H1 (cell line): ENCODE results near the gene PTPN3. TPM values are rescaled to one million over a fixed set of nuclear protein-coding genes. Genes with fewer than 3 reads are reported as not detected.

Source experiments
- CTCF ChIA-PET: fragments of 300-600 bp; sonication (Branson Sonifier 250); formaldehyde crosslinking; loops from one replicate; lab custom pipeline; 2021; ENCODE audit not compliant: partially characterized antibody; lab: Charles Lee
- POLR2A ChIA-PET: fragments of 300-600 bp; sonication (Branson Sonifier 250); formaldehyde crosslinking; loops from one replicate; lab custom pipeline; 2021; ENCODE audit warnings: inconsistent platforms; ENCODE audit not compliant: partially characterized antibody; lab: Charles Lee
- DNase-seq, 2 experiments: peaks; one replicate each; pipeline versions ENCODE4 v3.0.0 to v3.0.0-alpha.2; 2010 to 2022; ENCODE audit warnings: low spot score in 2 of 2, low read depth in 1 of 2, mixed read lengths in 1 of 2
- FAIRE-seq: peaks from 2 replicates; lab custom pipeline; 2011; peaks lifted over from hg19 to GRCh38; lab: Jason Lieb, UNC
- H2AFZ ChIP-seq: 2 replicates; pipeline ENCODE4 v1.8.1; 2012; ENCODE audit warnings: low read length, inconsistent platforms
- H2AK5ac ChIP-seq: 2 replicates; pipeline ENCODE4 v1.6.1; 2013; ENCODE audit warnings: low read depth, low read length
- H2BK120ac ChIP-seq: replicated peaks from 2 replicates; pipeline ENCODE3; 2013; ENCODE audit warnings: low read depth, low read length, inconsistent platforms
- H2BK12ac ChIP-seq: 2 replicates; pipeline ENCODE4 v1.6.1; 2013; ENCODE audit warnings: low read depth, low read length
- H2BK15ac ChIP-seq: 2 replicates; pipeline ENCODE4 v1.6.1; 2013; ENCODE audit warnings: low read length
- H2BK20ac ChIP-seq: 2 replicates; pipeline ENCODE4 v1.6.1; 2013; ENCODE audit warnings: low read length
- H2BK5ac ChIP-seq: 2 replicates; pipeline ENCODE4 v1.6.1; 2013; ENCODE audit warnings: low read depth, low read length
- H3K14ac ChIP-seq: 2 replicates; pipeline ENCODE4 v1.6.1; 2013; ENCODE audit warnings: inconsistent platforms; ENCODE audit not compliant: insufficient read length
- H3K18ac ChIP-seq: 2 replicates; pipeline ENCODE4 v1.6.1; 2013; ENCODE audit warnings: low read length; ENCODE audit errors: extremely low read depth
- H3K23ac ChIP-seq: 2 replicates; pipeline ENCODE4 v1.6.1; 2013; ENCODE audit warnings: inconsistent platforms; ENCODE audit not compliant: insufficient read length
- H3K23me2 ChIP-seq: 2 replicates; pipeline ENCODE4 v1.6.1; 2013; ENCODE audit warnings: low read depth, low read length
- H3K27ac ChIP-seq: 2 replicates; pipeline ENCODE4 v1.6.1; 2011; ENCODE audit warnings: low read depth, low read length, inconsistent platforms
- H3K27me3 ChIP-seq, 4 experiments: replicated peaks in 1 of 4; 1 replicate in 1 of 4; 2 replicates in 3 of 4; pipeline versions ENCODE4 v1.6.1 to v1.8.1; 2011 to 2013; ENCODE audit warnings: low read length in 3 of 4, mild to moderate bottlenecking in 3 of 4, inconsistent platforms in 2 of 4, mixed read lengths in 2 of 4, moderate library complexity in 1 of 4; ENCODE audit not compliant: control insufficient read depth in 3 of 4, insufficient read depth in 3 of 4; ENCODE audit errors: extremely low read depth in 1 of 4
- H3K36me3 ChIP-seq, 4 experiments: 2 replicates each; pipeline versions ENCODE4 v1.6.1 to v1.8.1; 2011 to 2013; ENCODE audit warnings: mild to moderate bottlenecking in 4 of 4, low read length in 3 of 4, moderate library complexity in 2 of 4, control low read depth in 1 of 4, inconsistent platforms in 1 of 4; ENCODE audit not compliant: insufficient read depth in 4 of 4, control insufficient read depth in 2 of 4
- H3K4ac ChIP-seq: replicated peaks from 2 replicates; pipeline ENCODE3; 2013; ENCODE audit warnings: low read length, low read depth, mixed read lengths, inconsistent platforms; ENCODE audit not compliant: insufficient read length
- H3K4me1 ChIP-seq, 4 experiments: replicated peaks in 1 of 4; 1 replicate in 1 of 4; 2 replicates in 3 of 4; pipeline versions ENCODE4 v1.6.1 to v1.8.1; 2011 to 2013; ENCODE audit warnings: low read length in 3 of 4, inconsistent platforms in 2 of 4, mixed read lengths in 1 of 4; ENCODE audit not compliant: insufficient read depth in 4 of 4, control insufficient read depth in 3 of 4
- H3K4me2 ChIP-seq, 2 experiments: 2 replicates each; pipeline versions ENCODE4 v1.6.1 to v1.8.1; 2011 to 2013; ENCODE audit warnings: low read depth in 2 of 2, low read length in 2 of 2, control low read depth in 1 of 2, inconsistent platforms in 1 of 2, mild to moderate bottlenecking in 1 of 2; ENCODE audit not compliant: insufficient read depth in 1 of 2
- H3K4me3 ChIP-seq, 4 experiments: fragments of 200-600, 300-600 bp in 1 of 4; sonication (generic), shearing (Covaris generic), sonication (Bioruptor Twin) in 1 of 4; 2 replicates each; pipeline versions ENCODE4 v1.5.1 to v1.8.1; 2011 to 2016; ENCODE audit warnings: low read length in 4 of 4, low read depth in 3 of 4, control low read depth in 2 of 4, inconsistent platforms in 2 of 4, mild to moderate bottlenecking in 2 of 4, mixed read lengths in 1 of 4, moderate library complexity in 1 of 4; ENCODE audit not compliant: insufficient read depth in 2 of 4; ENCODE audit errors: extremely low read depth in 1 of 4
- H3K56ac ChIP-seq: replicated peaks from 2 replicates; pipeline ENCODE3; 2013; ENCODE audit warnings: low read depth, mild to moderate bottlenecking, mixed read lengths, low read length, inconsistent platforms; ENCODE audit not compliant: insufficient read length
- H3K79me1 ChIP-seq: 2 replicates; pipeline ENCODE4 v1.6.1; 2013; ENCODE audit warnings: low read depth, low read length, control low read depth
- H3K79me2 ChIP-seq, 2 experiments: 2 replicates each; pipeline versions ENCODE4 v1.6.1 to v1.8.1; 2012 to 2013; ENCODE audit warnings: low read length in 2 of 2, mild to moderate bottlenecking in 2 of 2, inconsistent platforms in 1 of 2; ENCODE audit not compliant: insufficient read depth in 2 of 2, control insufficient read depth in 1 of 2
- H3K9ac ChIP-seq, 4 experiments: replicated peaks in 1 of 4; 1 replicate in 1 of 4; 2 replicates in 3 of 4; pipeline versions ENCODE4 v1.6.1 to v1.8.1; 2011 to 2013; ENCODE audit warnings: low read depth in 3 of 4, low read length in 3 of 4, control low read depth in 2 of 4, mild to moderate bottlenecking in 2 of 4, moderate library complexity in 2 of 4, inconsistent platforms in 1 of 4; ENCODE audit errors: extremely low read depth in 1 of 4
- H3K9me3 ChIP-seq, 2 experiments: 2 replicates each; pipeline versions ENCODE4 v1.6.1 to v1.8.1; 2012 to 2013; ENCODE audit warnings: mild to moderate bottlenecking in 2 of 2, moderate library complexity in 2 of 2, control low read depth in 1 of 2, inconsistent platforms in 1 of 2, low read depth in 1 of 2, low read length in 1 of 2, mixed read lengths in 1 of 2; ENCODE audit not compliant: insufficient read depth in 2 of 2
- H4K20me1 ChIP-seq, 2 experiments: replicated peaks in 1 of 2; 2 replicates each; pipeline versions ENCODE3 to v1.8.1; 2011 to 2013; ENCODE audit warnings: inconsistent platforms in 2 of 2, low read length in 2 of 2, mild to moderate bottlenecking in 1 of 2; ENCODE audit not compliant: insufficient read depth in 2 of 2, control insufficient read depth in 1 of 2
- H4K5ac ChIP-seq: 2 replicates; pipeline ENCODE4 v1.6.1; 2013; ENCODE audit warnings: low read length, low read depth, mixed read lengths, inconsistent platforms; ENCODE audit not compliant: insufficient read length
- H4K8ac ChIP-seq: 2 replicates; pipeline ENCODE4 v1.8.0; 2013; ENCODE audit warnings: mild to moderate bottlenecking, moderate library complexity, low read length, inconsistent platforms; ENCODE audit not compliant: insufficient read depth; ENCODE audit errors: extremely low read depth
- H4K91ac ChIP-seq: replicated peaks from 2 replicates; pipeline ENCODE3; 2013; ENCODE audit warnings: low read length, mixed read lengths, inconsistent platforms; ENCODE audit not compliant: insufficient read length
- FOSL1 ChIP-seq: IDR thresholded peaks from 2 replicates; pipeline ENCODE4 v1.6.1; 2011; ENCODE audit warnings: mild to moderate bottlenecking, low read depth, low read length, moderate library complexity; ENCODE audit not compliant: insufficient read depth
- HDAC2 ChIP-seq, 2 experiments: fragments of 300-600 bp in 1 of 2; sonication (generic) in 1 of 2; IDR thresholded peaks; 2 replicates each; pipeline ENCODE4 v1.6.1; 2011 to 2012; ENCODE audit warnings: low read depth in 2 of 2, low read length in 2 of 2, mild to moderate bottlenecking in 2 of 2, moderate library complexity in 2 of 2, borderline replicate concordance in 1 of 2, inconsistent platforms in 1 of 2
- HDAC6 ChIP-seq: IDR thresholded peaks from one replicate; pipeline ENCODE4 v1.7.1; 2012; ENCODE audit warnings: low read depth, mild to moderate bottlenecking, inconsistent platforms, low read length, moderate library complexity
- KDM1A ChIP-seq: fragments of 200-600, 300-600 bp; sonication (generic); IDR thresholded peaks from 2 replicates; pipeline ENCODE4 v1.7.1; 2016; ENCODE audit warnings: mild to moderate bottlenecking, low read length, borderline replicate concordance
- SIN3A ChIP-seq, 2 experiments: IDR thresholded peaks in 1 of 2; conservative IDR thresholded peaks in 1 of 2; 2 replicates each; pipeline ENCODE4 v1.6.1; 2011 to 2012; ENCODE audit warnings: low read length in 2 of 2, improper control_type of control experiment in 1 of 2, low read depth in 1 of 2, mild to moderate bottlenecking in 1 of 2
- SIRT6 ChIP-seq: IDR thresholded peaks from one replicate; pipeline ENCODE4 v1.7.1; 2012; ENCODE audit warnings: low read length, inconsistent platforms
- WGBS, 2 experiments: shearing (Covaris generic) in 1 of 2; methylation state at CpG; one replicate each; pipeline versions ENCODE4 v1.1.6 to v1.1.7; 2013 to 2015; ENCODE audit warnings: low lambda C conversion rate in 2 of 2, mixed read lengths in 2 of 2, inconsistent platforms in 1 of 2, low coverage in 1 of 2, missing lambda C conversion rate in 1 of 2; ENCODE audit not compliant: insufficient replicate concordance in 2 of 2, insufficient coverage in 1 of 2, insufficient read length in 1 of 2; ENCODE audit errors: extremely low coverage in 1 of 2, missing lambda C conversion rate in 1 of 2; 5-methylcytosine and 5-hydroxymethylcytosine counted together
- polyA plus RNA-seq, 7 experiments: library from polyadenylated mRNA; depleted of rRNA in 3 of 7; stranded (reverse) in 5 of 7; unstranded in 2 of 7; fragments of >200 nt in 5 of 7; fragments of 200-250 nt in 2 of 7; gene quantifications; 1 replicate in 5 of 7; 2 replicates in 1 of 7; 4 replicates in 1 of 7; pipeline versions ENCODE4 v1.2.1 to v1.2.3, GENCODE V29; 2011 to 2013; ENCODE audit warnings: missing spikeins in 2 of 7, mixed read lengths in 2 of 7
- total RNA-seq: library from RNA; stranded (reverse); fragmentation: NEBNext Ultra II Directional; extraction: Animal tissue kit (Norgen Biotek cat#: 25700); gene quantifications from 2 replicates; pipeline ENCODE4 v1.2.1, GENCODE V29; 2021

Gene PTPN3
- total and polyA plus RNA-seq, 2 of the 8 experiments (the other 6 are each of a cell fraction or from before 2014, with no cell fraction given) = 2.9 to 3.7 TPM

- Histone ChIP-seq H3K56ac (no peak overlapping the region), H3K4me2 (no peak overlapping the region), H4K20me1 (no peaks in the 10 kb centered on the region), H3K27ac (no peak overlapping the region), H3K9ac (no peak overlapping the region), H4K91ac (no peak overlapping the region), H3K36me3 (no peaks in the 10 kb centered on the region), H4K8ac (no peak overlapping the region), H2BK12ac (no peak overlapping the region), H4K5ac (no peak overlapping the region), H3K9me3 (no peaks in the 10 kb centered on the region), H3K4me3 (no peak overlapping the region), H3K18ac (no peak overlapping the region), H3K23me2 (no peaks in the 10 kb centered on the region; the same call in 1 of the 2 replicates), H3K79me2 (no peaks in the 10 kb centered on the region), H2BK15ac (no peak overlapping the region), H2AK5ac (no peak overlapping the region), H3K23ac (no peak overlapping the region), H3K4ac (no peak overlapping the region), H2BK20ac (no peak overlapping the region), H2AFZ (no peak overlapping the region), H3K79me1 (no peaks in the 10 kb centered on the region), H2BK5ac (no peak overlapping the region), H3K4me1 (no peaks in the 10 kb centered on the region; a peak in 2 of 7 replicates), H2BK120ac (no peak overlapping the region), H3K27me3 (no peaks in the 10 kb centered on the region), H3K14ac (no peak overlapping the region)
- ChIA-PET POLR2A (no interaction called here), CTCF (interaction anchor here (1.4 kb wide), 1 partner anchor 26 kb away, joined by 6 read pairs; no protein-coding TSS in a partner anchor)
- no peak for DNase-seq
- WGBS, 2 experiments = 93% methylated on average over 1 of the region's 1 CpG; no CpG with 5 or more reads in 1 of the 2 experiments
- no peak for TF ChIP-seq KDM1A
- no peak for TF ChIP-seq HDAC6
- no peak for TF ChIP-seq FOSL1
- TF ChIP-seq SIN3A (conservative IDR thresholded peaks at IDR 0.05 in 1 of 2, IDR thresholded peaks at IDR 0.05 in 1 of 2; ENCODE audit: low read depth in 1 of 2, low read length in 2 of 2) = no peak
- TF ChIP-seq SIRT6 = no peak
- TF ChIP-seq HDAC2 (IDR thresholded peaks at IDR 0.05; ENCODE audit: borderline replicate concordance in 1 of 2, low read depth in 2 of 2, low read length in 2 of 2) = no peak
- FAIRE-seq = no peak
Measured at GRCh38 chr9:109371374-109371773, 126.7 kb downstream of the PTPN3 start.
